GM18508 (cell line): ENCODE measurements around the gene RND2.

Experiments
- ATAC-seq: cut with Tn5 transposase; IDR thresholded peaks from one replicate; pipeline ENCODE4 v1.9.1; 2021; ENCODE audit warnings: moderate number of reproducible peaks; ENCODE audit not compliant: insufficient read depth, unreplicated experiment

The RND2 gene

DNA sequence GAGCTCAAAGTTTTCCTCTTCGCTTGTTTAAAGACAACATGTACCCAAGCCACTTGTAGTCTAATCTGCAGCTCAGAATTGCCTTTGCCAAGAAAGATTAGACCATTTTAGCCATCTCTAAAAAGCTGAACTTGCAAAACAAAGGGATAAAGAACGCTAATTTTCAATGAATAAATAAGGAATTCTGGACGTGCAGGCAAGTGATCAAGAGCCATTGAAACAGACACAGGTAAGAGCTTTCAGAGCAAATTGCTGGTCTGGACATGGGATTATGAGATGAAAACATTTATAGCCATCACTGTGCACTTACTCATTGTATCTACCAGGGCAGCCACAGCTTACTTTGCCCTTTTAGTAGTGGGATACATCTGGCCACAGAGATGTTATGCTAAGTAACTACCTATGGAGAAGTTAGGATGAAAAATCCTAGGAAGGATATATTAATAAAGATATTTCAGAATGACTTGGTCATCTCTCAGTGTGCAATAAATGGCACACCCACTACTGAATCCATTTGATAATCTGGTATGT is 44.4 kb downstream of the RND2 start:
- no peak for ATAC-seq

DNA sequence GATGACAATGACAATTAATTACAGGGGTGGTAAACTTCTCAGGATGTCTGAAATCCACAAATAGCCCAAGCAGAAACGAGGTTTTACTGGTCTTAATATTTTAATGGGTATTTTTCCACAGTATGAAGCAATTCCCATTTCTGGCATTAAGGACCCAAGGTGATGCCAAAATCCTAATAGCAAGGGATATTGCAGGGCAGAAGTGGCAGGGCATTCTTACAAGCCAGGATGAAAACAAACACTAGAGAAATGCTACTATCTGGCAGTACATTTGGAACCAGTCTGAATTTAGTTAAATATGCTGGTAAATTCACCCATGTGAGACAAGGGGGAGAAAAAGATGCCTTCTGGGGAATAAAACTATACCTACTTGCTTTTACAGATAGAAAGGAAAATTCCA is 45.2 kb downstream of the RND2 start:
- ATAC-seq: no peak

DNA sequence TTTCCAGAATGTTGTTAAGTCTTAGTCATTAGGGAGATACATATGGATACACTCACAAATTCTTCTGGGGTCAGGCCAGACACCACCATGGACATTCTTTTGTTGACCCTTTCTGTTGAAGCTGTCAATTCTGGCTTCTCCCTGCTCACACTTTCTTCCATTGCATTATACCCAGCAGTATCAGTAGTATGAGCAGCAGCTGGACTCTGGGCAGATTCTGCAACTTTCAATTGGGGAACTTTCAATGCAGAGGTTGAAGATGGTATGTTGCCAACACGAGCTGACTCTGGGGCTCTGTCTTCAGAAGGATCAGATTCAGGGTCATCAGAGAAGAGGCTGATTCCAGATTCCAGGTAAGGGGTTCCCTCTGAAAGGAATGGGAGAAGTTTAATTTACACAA is 45.8 kb downstream of the RND2 start:
- ATAC-seq: no peak

DNA sequence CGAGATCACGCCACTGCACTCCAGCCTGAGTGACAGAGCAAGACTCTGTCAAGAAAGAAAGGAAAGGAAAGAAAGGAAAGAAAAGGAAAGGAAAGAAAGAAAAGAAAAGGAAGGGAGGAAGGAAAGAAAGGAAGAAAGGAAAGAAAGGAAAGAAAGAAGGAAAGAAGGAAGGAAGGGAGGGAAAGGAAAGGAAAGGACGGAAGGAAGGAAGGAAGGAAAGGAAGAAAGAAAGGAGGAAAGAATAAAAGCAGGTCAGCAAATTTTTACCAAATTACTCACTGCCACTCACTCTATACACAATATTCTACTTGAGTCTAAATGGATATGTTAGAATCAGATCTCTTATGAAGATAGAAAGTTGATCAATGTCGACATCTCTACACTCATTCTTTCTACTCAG is 49.8 kb downstream of the RND2 start:
- ATAC-seq: no peak

DNA sequence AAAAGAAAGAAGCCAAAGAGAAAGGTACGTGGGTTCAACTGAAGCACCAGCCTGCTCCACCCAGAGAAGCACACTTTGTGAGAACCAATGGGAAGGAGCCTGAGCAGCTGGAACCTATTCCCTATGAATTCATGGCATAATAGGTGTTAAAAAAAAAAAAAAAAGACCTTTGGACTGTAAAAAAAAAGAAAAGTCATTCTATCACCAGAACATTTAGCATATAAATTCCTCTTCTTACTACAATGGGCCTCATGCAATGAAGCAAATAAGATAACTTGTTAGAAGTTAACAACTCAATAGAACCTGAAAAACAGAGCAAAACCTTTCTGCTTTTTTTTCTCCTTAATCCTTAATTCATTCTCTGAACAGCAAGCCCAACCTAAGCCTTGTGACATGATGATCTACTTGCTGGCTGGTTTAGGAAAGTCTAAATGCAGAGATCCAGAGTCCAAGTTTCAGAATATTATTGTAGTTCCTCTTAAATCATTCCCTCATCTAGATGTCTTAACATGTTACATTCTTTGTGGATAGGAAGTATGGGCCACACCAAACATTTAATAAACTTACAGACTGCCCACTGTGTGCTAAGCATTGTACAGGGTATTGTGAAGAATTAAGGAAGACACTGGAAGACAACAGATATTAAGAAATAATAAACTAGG is 54.7 kb downstream of the RND2 start:
- no peak for ATAC-seq
